ENCODE data around the gene UQCC5. TPM values are rescaled to one million over a fixed set of nuclear protein-coding genes. Genes with fewer than 3 reads are reported as not detected.

UQCC5 gene
- total RNA-seq, 2 donors from 2014 or later, result 3.0 to 16.5 TPM

GRCh38 chr3:52507359-52507758, 29.0 kb upstream of the UQCC5 start:
- WGBS, result 68% methylated on average over 5 of the region's 5 CpGs
- H3K4me1 ChIP-seq (replicated peaks), result no peaks in the 10 kb centered on the region
- H3K27ac ChIP-seq, result no peak overlapping the region
- DNase-seq (ENCODE audit: low spot score), result no peak
- H3K4me3 ChIP-seq, result no peak overlapping the region
- no peaks in the 10 kb centered on the region for H3K9me3 ChIP-seq
- no peaks in the 10 kb centered on the region for H3K27me3 ChIP-seq (replicated peaks; ENCODE audit: insufficient read depth)
- TF ChIP-seq POLR2A (IDR thresholded peaks at IDR 0.05) (no peak), POLR2AphosphoS5 (IDR thresholded peaks at IDR 0.05) (no peak)
- TF ChIP-seq, protein P1, sequence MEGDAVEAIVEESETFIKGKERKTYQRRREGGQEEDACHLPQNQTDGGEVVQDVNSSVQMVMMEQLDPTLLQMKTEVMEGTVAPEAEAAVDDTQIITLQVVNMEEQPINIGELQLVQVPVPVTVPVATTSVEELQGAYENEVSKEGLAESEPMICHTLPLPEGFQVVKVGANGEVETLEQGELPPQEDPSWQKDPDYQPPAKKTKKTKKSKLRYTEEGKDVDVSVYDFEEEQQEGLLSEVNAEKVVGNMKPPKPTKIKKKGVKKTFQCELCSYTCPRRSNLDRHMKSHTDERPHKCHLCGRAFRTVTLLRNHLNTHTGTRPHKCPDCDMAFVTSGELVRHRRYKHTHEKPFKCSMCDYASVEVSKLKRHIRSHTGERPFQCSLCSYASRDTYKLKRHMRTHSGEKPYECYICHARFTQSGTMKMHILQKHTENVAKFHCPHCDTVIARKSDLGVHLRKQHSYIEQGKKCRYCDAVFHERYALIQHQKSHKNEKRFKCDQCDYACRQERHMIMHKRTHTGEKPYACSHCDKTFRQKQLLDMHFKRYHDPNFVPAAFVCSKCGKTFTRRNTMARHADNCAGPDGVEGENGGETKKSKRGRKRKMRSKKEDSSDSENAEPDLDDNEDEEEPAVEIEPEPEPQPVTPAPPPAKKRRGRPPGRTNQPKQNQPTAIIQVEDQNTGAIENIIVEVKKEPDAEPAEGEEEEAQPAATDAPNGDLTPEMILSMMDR (IDR thresholded peaks at IDR 0.05), result no peak
- H3K36me3 ChIP-seq, result no peaks in the 10 kb centered on the region
- intact Hi-C loops (cut with DNase I), result no loop called here

GRCh38 chr3:52509753-52510328, 26.6 kb upstream of the UQCC5 start:
- no peaks in the 10 kb centered on the region for H3K27me3 ChIP-seq (replicated peaks; ENCODE audit: insufficient read depth)
- intact Hi-C loops (cut with DNase I), result no loop called here
- no peak overlapping the region for H3K4me3 ChIP-seq
- WGBS, result 55% methylated on average over 12 of the region's 12 CpGs
- TF ChIP-seq, protein P1 (IDR thresholded peaks at IDR 0.05), result no peak
- TF ChIP-seq POLR2A (IDR thresholded peaks at IDR 0.05) (no peak), POLR2AphosphoS5 (IDR thresholded peaks at IDR 0.05) (no peak)
- H3K27ac ChIP-seq, result no peak overlapping the region
- no peaks in the 10 kb centered on the region for H3K36me3 ChIP-seq
- H3K4me1 ChIP-seq (replicated peaks), result no peaks in the 10 kb centered on the region
- DNase-seq (ENCODE audit: low spot score), result no peak
- no peaks in the 10 kb centered on the region for H3K9me3 ChIP-seq

GRCh38 chr3:52511509-52511908, 24.9 kb upstream of the UQCC5 start:
- TF ChIP-seq POLR2A (IDR thresholded peaks at IDR 0.05) (no peak), POLR2AphosphoS5 (IDR thresholded peaks at IDR 0.05) (no peak)
- TF ChIP-seq, protein P1 (IDR thresholded peaks at IDR 0.05), result no peak
- intact Hi-C loops (cut with DNase I), result no loop called here
- Histone ChIP-seq H3K9me3 (no peaks in the 10 kb centered on the region), H3K4me3 (no peak overlapping the region), H3K36me3 (no peaks in the 10 kb centered on the region), H3K4me1 (replicated peaks) (no peaks in the 10 kb centered on the region), H3K27me3 (replicated peaks; ENCODE audit: insufficient read depth) (no peaks in the 10 kb centered on the region), H3K27ac (no peak overlapping the region)
- 88% methylated on average over 7 of the region's 7 CpGs for WGBS
- DNase-seq (ENCODE audit: low spot score), result no peak

DNA sequence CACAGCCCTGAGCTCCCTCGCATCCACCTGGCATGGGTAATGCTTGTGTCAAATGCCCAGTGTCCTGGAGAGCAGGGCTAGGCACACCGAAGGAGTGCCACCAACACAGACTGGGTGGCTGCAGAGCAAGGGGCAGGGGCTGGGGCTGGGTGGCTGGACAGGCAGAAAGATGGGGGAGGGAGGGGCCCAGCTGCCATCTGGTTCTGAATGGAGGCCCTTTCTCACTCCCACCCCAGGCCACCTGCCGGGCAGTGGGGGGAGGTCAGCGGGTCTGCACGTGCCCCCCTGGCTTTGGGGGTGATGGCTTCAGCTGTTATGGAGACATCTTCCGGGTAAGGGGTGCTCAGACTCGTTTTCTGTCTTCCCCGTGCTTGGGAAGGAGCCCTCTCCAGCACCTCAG, 24.3 kb upstream of the UQCC5 start:
- WGBS, result 78% methylated on average over 8 of the region's 8 CpGs
- H3K27ac ChIP-seq, result no peak overlapping the region
- no peaks in the 10 kb centered on the region for H3K36me3 ChIP-seq
- H3K4me1 ChIP-seq (replicated peaks), result no peaks in the 10 kb centered on the region
- H3K27me3 ChIP-seq (replicated peaks; ENCODE audit: insufficient read depth), result no peaks in the 10 kb centered on the region
- no peaks in the 10 kb centered on the region for H3K9me3 ChIP-seq
- no peak overlapping the region for H3K4me3 ChIP-seq
- TF ChIP-seq POLR2A (IDR thresholded peaks at IDR 0.05), result no peak
- TF ChIP-seq, protein P1 (IDR thresholded peaks at IDR 0.05), result no peak
- no peak for TF ChIP-seq POLR2AphosphoS5 (IDR thresholded peaks at IDR 0.05)
- intact Hi-C loops (cut with DNase I), result no loop called here
- DNase-seq (ENCODE audit: low spot score), result no peak

- Histone ChIP-seq H3K4me3 (no peak overlapping the region), H3K27me3 (replicated peaks; ENCODE audit: insufficient read depth) (no peaks in the 10 kb centered on the region), H3K9me3 (no peaks in the 10 kb centered on the region), H3K27ac (no peak overlapping the region), H3K36me3 (no peaks in the 10 kb centered on the region), H3K4me1 (replicated peaks) (no peaks in the 10 kb centered on the region)
- 73% methylated on average over 17 of the region's 17 CpGs for WGBS
- intact Hi-C loops (cut with DNase I), result no loop called here
- TF ChIP-seq, protein P1 (IDR thresholded peaks at IDR 0.05), result no peak
- TF ChIP-seq POLR2A (IDR thresholded peaks at IDR 0.05), result no peak
- DNase-seq (ENCODE audit: low spot score), result no peak
Measured at GRCh38 chr3:52512727-52513126, 23.7 kb upstream of the UQCC5 start.

Data from prostate gland (tissue), 2 donors.